ENCODE data around the gene CIAO2B.
A peak's percentile ranks its signal among the peaks of the same experiment; 100 is the strongest.

Gene CIAO2B

DNA sequence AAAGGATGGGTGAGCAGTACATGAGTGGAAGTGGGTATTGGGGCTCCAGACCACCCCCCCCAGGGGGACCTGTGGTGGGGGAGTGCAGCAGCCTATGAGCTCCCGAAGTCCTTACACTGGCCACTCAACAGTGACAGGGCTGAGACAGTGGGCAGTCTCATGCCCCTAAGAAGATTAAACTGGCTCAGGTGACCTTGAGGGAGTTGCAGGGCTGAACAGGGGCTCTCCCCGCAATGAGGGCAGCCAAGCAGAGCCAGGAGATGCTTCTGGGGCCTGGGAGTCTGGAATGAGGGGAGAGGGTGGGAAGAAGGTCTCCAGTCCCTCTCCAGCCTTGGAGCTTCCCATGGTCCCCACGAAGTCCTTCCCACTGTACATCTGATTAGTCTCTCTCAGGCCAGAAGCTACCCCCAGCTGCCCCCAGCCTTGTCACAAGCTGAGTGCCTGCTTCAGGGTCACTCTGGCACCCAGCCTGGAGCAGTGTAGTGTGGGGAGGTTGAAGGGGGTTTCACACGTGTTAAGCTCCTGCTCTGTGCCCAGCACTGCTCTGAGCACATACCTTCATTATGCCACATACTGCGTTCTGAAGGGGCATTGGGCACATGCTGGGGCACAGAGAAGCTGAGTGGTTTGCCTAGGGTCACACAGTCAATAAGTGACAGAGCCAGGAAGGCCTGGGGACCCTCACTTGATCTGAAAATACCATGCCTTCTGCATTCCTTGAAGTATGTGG, 14.5 kb downstream of the CIAO2B start:
- no peak for DNase-seq

DNA sequence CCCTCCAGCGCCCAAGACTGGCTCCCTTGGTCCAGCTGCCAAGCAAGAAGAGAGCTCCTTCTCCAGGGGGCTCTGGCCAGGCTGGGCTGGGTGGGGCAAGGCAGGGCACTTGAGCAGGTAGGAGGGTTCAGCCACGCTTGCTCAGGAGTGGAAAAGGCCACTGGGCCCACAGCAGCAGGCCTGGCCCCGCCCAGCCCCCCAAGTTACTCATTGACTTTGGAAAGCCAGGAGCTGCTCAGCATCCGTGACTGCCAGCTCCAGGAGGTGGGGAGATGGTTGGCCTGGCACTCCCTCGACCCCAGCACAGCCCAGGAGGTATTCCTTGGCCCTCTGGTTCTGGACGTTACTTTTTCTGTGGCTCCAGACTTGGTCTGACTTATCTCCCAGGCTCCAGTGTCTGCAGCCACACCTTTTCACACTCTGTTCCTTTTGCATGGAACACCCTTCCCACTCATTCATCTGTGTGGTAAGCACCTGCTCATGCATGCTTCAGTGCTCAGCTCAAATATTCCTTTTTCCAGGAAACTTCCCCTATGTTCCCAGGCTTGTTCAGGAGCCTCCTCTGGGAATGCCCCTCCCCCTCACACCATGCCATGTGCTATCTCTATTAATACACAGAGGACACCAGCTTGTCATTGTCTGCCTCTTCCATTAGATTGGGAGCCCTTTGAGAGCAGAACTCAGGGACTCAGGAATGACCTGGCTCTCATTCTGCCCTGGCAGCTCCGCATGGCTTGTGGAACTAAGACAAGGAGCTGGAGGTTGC, 15.2 kb downstream of the CIAO2B start, which contains the start of gene CDH16:
Gene CDH16 (minus strand): TSS at position 83 of the 766 bp plus-strand sequence. CDS start 820 bp downstream, outside the sequence.
- DNase-seq = peak in 1 of 3 experiments; percentile 19

DNA sequence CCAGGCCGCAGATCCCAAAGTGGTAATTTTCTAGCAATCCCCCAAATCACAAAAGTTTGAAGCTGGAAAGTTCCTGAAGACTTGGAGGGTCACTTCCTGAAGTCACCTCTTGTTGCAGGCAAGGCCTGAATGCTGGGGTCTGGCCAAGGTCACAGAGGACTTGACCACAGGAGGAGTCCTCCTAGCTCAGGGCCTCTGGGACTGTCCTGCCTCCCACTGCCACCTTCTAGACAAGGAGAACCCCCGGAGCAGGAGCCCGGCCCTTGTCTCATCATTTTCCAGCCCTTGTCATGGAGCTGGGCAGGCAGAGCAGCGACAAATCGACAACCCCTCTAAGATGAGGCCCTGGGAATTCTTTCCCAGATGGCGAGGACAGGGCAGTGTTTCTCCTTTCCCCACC, 15.8 kb downstream of the CIAO2B start:
- DNase-seq = no peak

DNA sequence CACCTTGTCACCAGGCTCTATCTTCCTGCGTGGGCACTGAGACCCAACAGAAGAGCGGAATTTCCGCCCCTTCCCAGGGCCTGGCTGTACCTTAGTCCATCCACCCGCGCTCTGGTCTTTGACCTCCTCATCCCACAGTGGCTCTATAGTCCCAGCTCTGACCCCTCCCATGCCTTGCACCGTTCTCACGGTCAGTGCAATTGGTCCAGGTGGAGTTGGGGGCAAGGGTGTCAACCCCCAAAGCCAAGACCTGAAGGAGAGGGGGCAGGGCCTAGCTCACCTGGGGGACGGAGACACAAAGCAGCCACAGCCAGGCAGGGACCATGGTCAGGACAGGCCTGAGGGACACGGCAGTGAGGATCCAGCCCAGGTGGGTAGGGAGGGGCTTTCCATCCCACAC, 16.5 kb downstream of the CIAO2B start:
- DNase-seq = no peak

DNA sequence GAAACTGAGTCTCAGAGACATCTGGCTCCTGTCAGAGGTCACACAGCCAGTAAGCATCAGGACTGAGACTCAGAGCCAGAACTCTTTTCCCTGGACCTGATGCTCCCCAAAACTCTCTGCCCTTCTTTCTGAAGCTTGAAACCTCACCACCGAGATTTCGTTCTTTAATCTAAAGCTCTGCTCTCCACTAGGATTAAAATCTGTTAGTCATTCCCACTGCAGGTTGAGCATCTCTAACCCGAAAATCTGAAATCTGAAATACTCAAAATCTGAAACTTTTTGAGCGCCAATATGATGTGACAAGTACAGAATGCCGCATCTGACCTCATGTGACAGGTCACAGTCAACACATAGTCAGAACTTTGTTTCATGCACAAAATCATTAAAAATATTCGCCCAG, 17.7 kb downstream of the CIAO2B start:
- DNase-seq = no peak

DNA sequence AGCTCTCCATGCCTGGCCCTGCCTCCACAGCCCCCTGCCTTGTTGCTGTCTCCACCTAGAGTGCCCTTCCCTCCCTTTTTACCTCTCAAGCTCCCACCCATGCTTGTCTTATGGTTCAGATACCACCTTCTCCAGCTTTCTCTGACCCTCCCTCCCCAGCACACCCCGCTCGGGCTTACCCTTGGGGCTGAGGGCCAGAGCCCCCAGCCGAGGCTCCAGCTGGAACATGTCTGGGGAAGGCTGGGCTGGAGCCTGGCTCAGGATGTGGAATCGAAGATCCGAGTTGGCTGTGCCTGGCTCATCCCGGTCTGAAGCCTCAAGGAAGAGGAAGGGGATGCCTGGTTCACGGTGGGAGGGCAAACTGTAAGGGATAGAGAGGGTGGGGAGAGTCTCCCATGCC, 19.2 kb downstream of the CIAO2B start:
- no peak for DNase-seq

DNA sequence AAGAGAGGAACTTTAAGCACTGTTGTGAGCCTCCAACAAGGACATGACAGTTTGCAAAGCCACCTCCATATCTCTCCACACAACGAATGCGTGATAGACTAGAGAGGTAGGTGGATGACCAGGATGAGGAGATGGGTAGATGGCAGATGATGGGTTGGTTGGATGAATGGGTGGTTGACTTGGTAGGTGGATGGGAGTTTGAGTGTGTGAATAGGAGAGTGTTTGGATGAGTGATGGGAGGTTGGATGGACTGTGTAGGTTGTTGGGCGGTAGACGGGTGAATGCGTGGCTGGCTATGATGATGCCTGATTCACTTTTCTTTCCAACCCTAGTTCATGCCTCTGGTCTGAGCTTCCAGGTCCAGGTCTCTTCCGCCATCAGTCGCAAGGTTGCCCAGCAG, 19.7 kb downstream of the CIAO2B start:
- DNase-seq = no peak

DNA sequence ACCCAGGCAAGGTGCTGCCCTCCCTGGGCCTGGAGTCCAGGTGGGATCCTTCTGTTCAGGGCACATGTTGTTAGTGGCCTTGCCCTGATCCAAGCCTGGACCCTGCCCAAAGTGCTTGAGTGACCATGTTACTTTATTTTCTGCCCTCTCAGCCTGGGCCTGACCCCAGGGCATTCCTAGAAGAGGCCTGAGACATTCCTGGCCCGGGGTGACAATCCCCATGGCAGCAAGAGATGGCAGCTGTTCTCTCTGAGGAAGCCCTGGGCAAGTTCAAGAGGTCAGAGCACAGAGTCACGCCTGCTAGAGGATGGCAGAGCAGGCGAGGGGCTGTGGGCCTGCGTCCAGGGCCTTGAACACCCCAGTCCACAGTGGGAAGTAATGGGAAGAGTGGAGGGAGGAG, 20.5 kb downstream of the CIAO2B start:
- no peak for DNase-seq

DNA sequence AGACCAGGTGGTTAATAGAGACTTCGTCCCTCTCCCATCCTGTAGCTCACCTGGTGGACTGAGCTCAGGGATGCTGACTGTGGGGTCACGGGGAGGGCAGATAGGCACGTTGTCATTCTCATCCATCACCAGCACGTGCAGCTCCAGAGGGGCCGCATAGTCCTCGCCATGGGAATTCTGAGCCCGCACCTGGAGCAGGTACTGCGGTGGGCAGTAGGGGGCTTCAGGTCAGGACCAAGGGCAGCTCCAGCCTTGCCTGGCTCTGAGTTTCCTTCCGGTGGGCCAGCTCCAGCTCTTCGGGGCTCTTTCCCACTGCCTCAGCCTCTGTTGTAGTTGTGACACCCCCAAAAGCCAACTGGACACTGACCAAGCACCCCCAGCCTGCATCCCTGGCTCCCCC, 21.1 kb downstream of the CIAO2B start:
- DNase-seq = no peak

DNA sequence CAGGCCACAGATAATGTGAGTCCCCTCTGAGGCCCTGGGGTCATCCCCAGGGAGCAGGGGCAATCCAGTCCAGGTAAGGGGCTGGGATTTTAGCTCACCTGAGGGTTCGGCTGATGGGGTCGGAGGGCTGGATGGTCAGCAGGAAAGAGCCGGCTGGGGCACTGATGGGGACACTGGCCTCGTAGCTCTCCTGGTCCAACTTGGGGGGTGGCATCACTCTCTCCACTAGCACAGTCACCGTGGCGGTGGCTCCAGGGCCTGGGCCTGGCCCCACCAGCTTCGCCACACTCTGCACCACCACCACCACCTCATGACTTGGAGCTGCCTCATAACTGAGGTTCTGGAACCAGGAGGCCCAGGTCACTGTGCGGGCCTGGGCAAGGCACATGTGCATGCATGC, 22.4 kb downstream of the CIAO2B start:
- no peak for DNase-seq

DNA sequence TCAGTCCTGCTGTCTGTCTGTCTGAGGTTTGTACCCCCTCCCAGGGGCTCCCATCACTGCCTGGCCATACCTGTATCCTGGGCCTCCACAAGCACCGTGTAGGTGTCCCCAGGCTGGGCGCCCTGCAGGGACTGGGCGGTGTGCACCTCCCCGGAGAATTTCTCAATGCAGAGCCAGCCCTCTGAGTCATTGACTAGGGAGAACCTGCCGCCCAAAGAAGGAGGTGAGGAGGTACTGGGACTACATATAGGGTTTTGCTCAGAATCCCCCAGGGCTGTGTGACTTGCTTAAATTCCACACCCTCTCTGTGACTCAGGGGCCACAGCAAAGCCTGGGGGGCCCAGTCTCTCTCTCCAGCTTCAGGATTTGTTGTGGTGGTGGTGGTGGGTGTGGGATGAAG, 23.1 kb downstream of the CIAO2B start:
- DNase-seq = no peak

DNA sequence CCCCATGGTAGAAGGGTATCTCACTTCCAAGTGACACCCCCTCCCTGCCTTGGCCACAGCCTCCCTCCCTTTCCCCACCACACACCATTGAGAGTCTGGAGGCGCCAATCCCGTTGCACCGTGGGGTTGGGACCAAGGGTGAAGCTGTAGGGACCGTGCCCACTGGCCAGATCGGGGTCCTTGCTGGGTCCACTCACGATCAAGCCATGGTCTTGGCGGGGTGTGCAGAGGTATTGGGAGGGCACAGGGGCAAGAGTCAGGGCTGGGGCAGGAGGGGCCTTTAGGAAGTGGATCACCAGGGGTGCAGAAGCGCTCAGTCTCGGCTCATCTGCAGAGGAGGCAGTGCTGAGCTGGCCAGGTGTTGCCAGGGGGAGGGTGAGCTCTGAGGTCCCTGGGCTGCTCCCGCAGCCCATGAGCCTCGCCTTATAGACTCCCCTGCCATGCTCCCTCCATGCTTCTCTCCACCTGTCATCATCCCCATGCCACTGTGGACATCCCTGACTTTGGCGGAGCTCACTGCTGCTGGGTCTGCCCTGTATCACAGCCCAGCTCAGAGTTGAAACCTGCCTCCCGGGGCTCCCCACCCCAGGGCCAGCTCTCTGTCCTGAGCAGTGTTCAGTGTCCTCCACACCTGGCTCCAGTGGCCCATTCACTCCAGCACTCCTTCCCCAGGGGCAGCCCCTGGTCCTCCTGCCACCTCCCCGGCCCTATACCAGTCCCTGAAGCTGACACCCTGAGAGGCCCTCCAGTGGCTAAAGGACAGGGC, 23.8 kb downstream of the CIAO2B start:
- no peak for DNase-seq

DNA sequence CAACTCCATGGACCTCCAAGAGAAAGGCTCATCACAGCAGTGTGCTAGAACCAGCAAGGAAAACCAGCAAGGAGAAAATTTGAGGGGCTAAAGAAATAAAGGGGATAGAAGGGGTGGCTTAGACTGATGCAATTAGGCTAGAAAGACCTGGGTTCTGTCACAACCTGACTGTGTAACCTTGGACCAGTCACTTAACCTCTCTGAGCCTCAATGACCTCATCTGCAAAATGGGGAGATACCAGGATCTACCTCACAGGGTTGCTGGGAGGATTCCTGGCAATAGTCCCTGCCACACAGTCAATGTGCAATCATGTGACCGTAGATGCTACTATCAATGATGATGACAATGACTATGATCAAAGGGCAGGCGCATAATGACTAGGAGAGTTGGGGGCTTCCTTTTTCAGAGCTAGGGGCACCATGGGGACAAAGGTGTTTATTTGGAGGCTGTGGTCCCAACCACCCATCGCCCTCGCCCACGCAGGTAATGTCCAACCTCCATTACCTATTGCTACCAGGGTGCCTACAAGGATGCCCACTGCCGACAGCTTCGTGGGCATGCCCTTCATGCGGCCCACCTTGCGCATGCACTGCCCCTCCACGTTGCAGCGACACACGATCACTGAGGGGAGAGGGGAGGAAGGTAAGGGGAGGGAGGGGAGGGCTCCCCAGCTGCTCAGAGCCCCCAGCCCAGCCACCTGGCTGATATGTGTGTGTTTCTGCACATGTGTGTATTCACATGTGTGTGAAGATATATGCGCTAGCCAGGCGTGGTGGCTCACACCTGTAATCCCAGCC, 25.2 kb downstream of the CIAO2B start:
- DNase-seq = no peak

DNA sequence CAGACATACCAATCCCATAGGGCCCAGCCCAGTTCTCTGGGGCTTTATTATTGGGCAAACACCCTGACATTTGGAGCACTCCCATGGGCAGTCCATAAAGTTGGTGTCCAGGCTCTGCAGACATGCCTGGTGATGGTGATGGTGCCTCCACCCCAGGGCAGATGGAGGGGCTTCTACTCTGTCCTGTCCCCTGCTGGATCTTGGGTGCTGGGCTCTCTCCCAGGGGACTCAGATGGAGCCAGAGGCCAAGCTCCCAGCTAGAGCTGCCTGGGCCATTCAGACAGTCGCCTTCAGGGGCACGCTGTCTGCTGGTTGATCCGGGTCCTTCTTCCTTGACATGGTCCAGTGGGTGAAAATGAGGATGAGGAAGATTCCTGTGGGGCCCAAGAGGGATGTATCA, 26.1 kb downstream of the CIAO2B start:
- no peak for DNase-seq

DNA sequence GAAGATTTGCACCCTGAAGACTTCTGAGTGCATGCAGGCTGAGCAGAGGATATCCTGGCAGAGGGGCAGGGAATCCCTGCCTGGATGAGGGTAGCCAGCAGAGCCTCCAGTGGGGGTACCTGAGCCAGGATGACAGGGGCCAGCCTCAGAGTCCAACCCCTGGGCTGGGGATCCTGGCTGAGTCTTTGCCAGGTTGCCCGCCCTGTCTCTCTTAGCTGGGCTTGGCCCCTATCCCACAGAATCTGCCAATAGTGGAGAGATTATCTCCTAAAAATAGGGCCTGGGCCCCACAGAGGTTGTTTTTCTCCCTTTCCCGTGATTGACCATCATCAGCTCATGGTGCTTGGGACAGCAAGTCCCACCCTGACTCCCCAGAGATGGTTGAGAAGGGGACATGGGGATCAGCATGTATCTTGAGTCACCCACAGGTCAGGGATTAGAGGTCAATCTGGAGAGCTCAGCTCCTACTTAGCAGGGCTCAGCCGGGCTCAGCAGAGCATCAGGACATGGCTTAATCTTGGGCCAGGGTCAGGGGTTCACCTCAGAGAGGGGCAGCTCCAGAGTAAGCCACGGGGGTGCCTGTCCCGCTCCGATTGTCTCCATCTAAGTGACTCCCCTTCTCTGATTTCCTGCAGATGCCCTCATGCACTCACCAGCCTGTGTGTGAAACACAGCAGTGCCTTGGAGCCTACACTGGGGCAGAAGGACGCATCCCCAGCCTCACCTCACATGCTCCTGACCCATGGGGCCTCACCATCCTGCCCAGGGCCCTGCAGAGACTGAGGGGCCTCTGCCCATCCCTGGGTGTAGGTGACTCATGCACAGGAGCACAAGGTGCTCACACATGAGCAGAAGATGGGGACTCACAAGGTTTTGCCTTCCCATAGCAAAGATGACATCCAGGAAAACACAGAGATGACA, 27.0 kb downstream of the CIAO2B start:
- DNase-seq = no peak

DNA sequence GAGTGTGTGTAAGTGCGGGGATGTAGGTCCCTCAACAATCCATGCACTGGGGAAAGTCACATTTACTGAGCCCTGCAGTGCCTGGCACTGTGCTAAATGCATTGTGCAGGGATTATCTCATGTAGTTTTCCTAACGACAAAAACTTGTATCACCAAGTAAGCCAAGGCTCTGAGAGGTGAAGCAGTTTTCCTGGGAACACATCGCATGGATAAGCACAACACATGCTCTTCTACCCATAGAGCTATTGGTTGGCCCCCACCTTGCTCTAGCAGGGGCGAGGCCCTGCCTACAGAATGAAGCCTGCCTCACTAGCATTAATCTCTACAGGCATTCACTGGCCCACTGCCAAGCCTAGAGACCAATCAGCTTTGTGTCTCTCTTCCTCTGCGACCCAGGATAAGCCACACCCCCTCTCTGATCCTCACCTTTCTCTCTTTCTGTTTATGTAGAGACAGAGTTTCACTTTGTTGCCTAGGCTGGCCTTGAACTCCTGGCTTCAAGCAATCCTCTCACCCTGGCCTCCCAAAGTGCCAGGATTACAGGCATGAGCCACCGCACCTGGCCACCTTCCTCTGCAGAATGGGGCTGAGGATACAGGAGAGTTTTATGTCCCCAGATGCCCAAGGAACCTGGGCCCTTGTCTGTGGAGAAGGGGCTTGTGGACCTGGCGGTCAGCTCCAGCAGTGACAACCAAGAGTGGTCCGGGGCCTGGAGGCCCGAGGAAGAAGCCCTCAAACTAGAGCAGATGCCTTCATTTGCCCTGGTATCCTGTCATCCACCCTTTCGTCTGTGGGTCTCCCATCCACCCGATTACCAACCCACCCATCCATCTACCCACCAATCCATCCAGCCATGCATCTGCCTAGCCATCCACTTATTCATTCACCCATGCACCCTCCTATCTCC, 28.3 kb downstream of the CIAO2B start:
- peak in 2 of 3 experiments; percentile 31 to 36 for DNase-seq

DNA sequence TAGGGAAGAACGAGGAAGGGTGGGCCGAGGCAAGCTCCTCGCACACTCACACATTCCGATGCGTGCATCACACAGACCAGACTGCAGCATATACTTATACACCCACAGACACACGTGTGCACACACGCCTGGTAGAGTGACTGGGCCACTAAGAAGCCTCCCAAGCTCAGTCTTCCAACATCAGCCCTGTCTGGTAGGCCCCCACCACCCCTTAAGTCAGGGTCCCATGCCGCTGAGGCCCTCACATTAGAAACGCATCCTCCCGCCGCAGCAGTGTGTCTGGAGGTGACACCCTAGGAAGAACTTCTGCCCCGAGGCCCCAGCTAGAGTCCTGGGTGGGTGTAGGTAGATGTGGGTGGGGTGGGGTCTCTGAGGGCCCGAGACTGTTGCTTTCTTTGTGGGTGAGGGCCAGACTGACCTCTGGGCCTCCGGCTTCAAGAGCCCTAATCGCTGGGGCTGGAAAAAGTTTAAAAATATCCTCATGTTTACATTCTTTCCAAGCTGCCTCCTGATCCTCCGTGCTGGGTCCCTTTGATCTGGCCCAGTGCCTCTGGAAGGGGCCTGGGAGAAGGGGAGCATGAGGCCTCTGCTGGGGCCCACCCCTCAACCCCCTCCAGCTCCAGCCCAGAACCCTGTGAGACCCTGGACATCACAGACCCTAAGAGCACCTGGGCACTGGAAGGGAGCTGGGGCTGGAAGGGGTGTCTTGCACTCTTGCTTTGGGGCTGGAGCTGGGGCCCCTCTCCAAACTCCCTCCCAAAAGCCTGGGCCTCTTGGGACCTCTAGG, 29.2 kb downstream of the CIAO2B start:
- no peak for DNase-seq

DNA sequence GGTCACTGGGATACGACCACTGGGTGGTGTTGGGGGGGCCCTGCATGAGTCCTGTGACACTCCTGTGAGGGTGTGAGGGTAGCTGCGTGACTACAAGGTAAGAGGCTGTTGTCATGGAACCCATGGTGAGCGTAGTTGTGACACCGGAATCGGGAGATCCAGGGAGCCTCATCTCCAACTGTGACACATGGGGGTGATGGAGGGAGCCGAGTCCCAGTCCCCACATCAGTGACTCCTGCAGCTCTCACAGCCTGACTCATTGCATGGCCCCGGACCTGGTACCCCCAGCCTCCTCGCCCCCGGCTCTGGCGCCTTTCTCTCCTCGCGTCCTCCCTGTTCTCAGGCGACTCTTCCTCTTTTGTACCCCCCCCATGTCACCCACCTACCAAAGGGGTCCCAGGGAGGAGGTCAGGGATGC, 29.8 kb downstream of the CIAO2B start:
- DNase-seq = no peak

DNA sequence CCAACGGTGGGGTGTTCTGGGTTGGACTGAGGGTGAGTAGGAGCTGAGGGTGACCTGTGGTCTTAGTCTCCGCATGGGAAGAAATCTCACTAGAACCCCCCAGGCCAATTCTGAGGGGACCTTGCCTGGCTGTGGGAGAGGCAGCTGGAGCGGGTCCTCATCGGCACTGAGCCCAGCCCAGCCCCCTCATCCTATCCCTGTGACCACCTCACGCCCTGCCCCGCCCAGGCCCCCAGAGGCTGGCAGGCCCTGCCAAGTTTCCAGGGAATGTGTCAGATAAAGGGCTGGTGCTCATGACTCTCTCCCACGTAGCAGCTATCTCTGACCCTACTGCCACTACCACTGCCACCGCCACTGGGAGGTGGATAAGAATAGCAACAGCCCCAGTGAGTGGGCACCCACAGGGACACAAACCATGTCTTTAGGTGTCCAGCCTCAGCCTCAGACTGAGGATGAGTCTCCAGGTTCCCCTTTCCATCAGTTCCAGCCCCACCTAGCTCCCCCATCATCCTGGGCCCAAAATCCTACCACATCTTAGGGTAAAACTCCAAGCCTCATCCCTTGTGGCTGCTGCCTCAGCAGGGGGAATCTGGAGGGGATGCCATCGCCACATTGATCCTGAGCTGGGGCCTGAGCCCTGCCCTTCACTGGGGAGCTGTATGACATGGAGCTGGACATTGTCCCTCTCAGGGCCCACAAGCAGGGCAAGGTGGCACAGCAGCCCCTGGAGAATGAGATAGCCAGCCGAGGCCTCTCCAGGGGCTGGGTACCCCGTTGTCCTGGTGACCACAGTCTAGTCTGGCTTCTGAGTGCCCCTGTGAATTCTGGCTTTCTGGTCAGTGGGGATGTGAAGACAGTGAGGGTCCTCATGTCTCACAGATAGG, 30.4 kb downstream of the CIAO2B start:
- DNase-seq = no peak
